ENCODE measurements around the gene ABCC11.
A peak's percentile ranks its signal among the peaks of the same experiment; 100 is the strongest.

ABCC11 gene

DNA sequence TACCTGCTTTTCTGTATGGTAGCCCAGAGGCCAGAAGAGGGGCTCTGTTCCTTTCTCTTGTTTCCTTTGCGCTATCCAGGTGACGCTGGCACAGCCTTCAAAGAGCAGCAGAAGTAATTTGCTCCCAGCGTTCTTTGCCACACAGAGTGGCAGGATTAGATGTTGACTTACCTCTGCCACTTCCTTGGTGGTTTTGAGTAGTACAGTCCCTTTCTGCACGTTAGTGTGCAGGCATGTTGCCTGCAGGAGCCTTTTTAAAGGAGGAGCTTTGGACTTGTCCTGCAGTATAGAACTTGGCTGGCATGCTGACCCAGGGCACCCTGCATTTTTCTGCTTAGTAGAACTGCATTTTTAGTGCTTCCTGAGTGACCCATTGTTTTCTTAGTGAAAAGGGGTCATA, at the start of gene ABCC11:
ABCC11 (minus strand) TSS at position 229 of the 400 bp plus-strand sequence. CDS start 15,618 bp downstream, outside the sequence.
- FAIRE-seq = no peak

DNA sequence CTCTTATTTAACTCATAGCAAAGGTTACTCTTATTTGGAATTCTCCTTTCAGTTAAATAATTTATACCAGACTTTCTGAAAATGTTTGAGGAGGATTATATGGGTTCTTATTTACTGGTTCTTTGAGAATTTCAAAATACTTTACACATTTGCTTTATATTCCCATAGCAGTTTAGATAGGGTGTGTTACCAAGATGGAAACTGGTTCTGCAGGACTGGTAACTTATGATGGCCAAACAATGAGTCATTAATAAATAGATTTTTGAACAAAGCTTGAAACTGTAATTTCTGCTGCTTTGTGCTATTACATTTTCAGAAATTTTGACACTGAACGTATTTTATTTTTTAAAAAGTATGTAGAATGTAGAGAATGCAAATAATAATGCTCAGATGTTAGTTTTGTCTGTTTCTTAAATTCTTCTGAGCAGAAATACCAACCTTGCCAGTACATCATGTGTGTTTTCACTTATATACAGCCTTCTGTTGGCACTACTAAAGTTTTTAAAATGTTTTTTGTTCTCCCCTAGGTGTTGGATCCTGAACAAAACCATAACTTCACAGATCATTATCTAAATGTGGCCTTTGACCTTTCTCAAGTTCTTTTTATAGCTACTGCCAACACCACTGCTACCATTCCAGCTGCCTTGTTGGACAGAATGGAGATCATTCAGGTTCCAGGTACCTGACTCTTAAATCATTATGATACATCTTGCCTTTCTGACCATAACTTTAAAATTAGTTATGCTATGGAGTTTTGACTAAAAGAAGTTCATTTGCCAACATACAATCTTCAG, 48.3 kb upstream of the ABCC11 start:
- no peak for FAIRE-seq

DNA sequence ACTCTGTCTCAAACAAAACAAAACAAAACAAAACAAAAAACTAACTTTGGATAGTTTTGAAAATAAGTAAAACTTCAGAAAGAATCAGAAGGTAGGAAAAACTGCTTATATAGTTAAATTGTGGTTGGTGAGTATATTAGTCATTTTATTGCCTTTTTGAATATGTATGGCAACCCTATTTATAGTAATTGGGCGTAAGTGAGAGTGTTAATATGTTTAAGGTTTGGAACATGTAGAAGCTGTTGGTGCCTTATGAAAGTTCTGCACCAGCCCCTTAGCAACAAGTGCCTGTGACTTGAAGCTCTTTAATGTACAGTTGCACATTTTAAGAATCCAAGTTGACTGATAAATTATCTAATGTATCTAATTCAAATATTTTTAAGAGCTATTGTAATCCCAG, 47.4 kb upstream of the ABCC11 start:
- no peak for FAIRE-seq

DNA sequence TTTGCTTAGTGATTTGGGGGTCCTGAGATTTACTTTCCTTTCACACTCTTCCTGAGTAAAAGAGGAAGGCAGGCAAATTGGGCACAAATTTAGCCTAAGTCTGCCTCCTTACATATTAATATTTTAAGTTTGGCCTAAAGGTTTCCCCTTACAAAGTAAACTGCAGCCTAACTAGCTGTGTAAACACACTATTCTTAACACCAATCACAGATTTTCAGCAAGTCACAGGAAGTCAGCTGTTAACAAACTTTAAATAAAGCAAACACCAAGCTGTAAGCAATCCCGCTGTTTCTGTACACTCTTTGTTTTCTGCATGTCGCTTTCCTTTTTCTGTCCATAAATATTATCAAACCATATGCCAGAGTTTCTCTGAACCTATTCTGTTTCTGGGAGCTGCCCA, 45.1 kb upstream of the ABCC11 start:
- FAIRE-seq = no peak

DNA sequence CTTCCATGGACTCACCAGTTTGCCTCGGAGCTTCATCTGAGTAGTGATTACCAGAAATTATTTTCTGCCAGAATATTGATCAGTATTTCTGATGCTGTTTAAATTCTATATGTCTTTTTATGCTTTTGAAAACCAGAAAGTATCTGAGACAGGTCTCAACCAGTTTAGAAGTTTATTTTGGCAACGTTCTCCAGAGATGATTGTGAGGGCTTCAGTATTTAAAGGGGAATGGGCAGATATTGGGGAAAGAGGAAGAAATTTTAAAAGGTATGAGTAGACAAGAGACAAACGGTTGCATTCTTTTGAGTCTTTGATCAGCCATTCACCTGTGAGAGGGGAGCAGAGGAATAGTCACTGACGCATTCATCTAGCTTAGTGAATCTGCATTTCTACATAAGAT, 44.4 kb upstream of the ABCC11 start:
- no peak for FAIRE-seq

DNA sequence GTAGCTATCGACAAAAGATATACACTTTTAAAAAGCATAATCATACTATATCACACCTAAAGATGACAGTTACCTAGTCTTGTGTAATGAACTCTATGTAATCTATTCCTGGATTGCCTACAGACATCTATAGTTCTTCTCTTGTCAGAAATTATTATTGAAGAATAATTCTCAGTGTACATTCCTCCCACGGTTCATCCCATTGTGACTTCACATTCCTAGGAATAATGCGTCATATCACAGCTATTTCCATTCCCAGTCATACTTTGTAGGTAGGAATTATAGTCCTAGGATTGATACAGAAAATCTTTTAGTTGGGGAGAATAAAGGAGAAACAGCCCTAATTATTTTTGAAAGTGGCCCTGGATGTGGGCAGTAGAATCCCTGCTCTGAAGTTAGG, 44.0 kb upstream of the ABCC11 start:
- FAIRE-seq = no peak

DNA sequence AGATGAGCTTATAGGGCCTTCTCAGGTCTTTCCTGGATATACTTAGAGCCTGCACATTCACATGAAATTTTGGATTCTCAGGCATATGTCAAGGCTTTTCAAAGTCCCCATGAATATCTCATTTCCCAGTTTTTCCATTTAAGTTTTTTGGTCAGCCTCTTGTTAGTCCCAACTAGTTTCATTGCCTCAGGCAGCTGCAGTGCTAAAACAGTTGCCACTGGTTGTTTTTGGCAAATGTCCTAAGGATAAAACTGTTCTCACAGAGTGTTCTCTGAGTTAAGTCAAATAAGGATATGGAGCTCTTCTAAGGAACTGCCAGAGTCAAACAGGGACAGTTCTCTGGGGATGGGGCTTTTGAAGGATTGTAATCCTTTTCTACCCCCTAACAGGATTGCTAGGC, 39.9 kb upstream of the ABCC11 start:
- FAIRE-seq = no peak

DNA sequence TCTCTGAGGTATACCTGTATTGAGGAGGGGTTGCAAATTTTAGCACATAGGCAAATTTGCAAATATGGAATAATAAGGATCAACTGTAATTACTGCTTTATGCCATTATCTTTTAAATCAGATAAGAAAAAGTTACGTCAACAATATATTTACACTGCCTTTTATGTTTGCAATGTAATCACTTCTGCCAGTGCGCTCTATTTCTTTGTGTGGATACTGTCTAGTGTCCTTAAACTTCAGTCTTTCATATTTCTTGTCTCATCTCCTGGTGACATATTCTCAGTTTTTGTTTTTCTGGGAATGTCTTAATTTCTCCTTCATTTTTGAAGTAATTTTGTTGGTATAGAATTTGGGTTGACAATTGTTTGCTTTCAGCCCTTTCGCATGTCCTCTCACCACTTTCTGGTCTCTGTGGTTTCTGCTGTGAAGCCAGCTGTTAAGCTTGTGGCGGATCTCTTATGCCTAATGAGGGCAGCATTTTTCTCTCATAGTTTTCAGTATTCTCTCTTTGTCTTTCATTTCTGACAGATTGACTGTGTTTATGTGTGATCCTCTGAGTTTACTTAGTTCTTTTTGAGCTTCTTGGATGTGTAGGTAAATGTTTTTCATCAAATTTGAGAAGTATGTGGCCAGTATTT, 37.6 kb upstream of the ABCC11 start:
- no peak for FAIRE-seq

DNA sequence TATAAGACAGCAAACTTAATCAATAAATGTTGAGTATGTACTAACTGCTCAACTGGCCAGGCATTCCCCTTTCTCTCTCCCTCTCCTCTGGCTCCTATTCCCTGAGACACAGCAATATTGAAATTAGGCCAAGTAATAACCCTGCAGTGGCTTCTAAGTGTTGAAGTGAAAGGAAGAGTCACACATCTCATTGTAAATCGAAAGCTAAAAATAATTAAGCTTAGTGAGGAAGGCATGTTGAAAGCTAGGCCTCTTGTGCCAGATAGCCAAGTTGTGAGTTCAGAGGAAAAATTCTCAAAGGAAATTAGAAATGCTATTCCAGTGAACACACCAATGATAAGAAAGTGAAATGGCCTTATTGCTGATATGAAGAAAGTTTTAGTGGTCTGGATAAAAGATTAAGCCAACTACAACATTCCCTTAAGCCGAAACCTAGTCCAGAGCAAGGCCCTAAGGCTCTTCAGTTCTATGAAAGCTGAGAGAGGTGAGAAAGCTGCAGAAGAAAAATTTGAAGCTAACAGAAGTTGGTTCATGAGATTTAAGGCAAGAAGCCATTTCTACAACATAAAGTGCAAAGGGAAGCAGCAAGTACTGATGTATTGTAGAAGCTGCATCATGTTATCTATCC, 35.4 kb upstream of the ABCC11 start:
- no peak for FAIRE-seq

DNA sequence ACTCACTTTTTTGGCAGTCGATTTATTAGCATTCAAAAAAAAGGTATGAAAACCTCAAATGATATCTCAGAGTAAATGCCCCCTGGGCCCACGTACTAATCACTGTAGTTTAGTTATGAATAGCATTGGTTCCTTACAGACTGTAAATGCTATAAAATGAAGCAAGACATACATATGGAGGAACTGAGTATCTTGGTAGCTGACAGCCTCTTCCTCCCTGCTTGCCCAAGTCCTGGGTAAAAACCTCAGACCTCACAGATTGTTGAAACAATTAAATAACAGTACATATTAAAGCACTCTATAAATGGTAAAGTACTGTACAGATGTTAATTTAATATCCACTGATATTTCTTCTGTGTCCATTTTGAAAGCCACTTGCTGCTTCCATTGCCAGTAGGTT, 33.2 kb upstream of the ABCC11 start:
- no peak for FAIRE-seq

DNA sequence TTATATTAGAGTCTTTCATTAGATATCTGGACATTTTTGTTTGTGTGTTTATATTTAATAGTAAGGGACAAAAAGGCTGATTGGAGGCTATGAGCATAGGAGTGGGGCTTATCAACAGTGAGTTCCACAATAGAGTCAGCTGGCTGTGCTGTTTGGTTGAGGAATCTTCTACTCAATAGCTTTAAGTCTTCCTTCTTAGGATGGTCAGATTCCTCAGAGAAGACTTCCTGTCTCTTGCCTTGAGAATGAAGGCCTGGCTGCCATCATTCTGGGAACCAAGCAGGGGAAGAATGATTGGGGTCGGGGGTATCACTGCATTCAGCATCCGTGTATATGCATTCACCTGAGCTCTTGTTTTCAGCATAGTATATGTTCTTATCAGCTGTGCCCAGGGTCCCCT, 31.9 kb upstream of the ABCC11 start:
- FAIRE-seq = no peak

DNA sequence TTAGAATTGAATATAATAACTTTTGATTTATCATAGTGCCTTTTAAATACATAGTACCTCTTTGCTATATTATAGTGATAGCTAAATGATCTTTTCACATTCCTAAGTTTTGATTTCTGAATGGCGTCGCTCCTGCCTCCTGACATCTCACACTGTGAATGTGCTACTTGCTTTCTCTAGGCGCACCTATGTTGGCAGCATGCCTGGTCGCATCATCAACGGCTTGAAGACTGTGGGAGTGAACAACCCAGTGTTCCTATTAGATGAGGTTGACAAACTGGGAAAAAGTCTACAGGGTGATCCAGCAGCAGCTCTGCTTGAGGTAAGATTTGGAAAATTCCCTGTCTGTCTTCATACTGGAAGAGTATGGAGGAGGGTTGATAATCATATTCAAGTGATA, 29.8 kb upstream of the ABCC11 start:
- FAIRE-seq = no peak

DNA sequence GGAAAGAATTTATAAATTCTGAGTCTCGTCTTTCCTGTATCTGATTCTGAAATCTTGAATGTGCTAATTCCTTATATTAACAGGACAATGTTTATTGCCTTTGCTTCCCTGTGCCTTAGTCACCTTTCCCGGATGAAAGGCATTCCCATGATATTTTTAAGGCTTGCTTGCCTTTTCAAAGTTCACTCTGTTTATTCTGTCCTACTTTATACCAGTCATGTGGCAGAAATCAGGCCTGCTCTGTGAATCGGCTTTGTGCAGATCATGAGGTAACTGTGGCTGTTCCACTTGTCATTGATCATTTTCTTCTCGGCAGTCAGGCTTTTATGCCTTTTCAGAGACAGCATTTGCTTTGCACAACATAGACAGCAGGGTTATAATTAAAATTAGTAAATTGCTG, 28.8 kb upstream of the ABCC11 start:
- FAIRE-seq = no peak

DNA sequence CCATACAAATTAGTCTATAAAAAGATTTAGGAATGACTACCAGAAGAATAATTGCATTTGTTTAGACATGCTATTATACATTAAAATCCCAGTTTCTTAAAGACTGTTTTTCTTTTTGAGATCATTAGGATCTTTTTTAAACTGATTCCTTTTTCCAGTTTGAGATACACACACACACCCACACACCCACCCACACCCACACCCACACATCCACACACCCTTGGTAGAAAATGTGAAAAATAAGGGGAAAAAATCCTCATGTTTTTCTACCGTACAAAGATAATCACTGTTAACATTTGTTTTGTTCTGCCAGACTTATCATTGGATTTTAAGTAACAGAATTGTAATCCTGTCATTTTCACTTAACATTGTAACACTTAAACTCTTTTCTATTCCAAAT, 27.1 kb upstream of the ABCC11 start:
- no peak for FAIRE-seq

DNA sequence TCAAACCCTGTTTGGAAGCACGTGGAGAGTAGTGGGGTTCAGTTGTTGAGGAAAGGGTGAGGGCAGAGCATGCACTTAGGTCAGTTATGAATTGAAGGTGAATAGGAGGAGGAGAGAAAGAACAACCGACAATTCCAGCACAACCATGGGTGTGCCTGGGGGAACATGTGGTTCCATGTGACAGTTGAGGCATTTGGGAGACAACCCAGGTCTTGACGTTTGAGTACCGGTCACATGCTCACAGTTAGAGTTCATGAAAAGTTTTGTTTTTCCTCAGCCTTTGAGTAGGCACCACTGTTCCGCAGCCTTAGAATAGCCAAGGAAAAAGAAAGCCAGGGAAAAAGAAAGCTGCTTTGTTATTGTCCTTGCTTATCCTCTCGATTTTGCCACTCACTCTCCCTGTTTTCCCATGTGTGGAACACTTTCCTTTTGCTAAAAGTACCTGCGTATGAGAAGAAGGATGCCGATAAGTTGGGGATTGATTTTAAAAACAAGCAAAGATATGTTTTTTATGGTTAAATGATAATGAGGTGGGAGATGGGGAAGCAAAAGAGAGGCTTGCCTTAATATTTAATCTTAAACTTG, 25.6 kb upstream of the ABCC11 start:
- no peak for FAIRE-seq

DNA sequence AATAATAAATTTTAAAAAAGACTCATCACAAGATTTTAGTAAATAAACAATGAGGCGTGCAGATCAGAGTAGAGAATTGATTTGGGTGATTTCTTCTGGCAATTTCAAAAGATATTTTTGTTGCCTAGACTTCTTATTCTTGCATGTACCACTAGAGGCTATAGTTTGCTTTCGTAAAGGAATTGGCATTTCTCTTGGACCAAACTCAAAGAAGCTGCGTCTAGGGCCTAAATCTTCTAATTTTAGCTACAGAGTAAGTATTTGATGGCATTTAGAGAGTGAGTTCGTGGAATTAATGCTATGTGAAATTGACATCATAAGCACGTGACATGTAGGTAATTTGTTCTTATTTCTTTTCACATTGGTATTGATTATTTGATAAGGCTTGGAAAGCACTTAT, 24.4 kb upstream of the ABCC11 start:
- no peak for FAIRE-seq

DNA sequence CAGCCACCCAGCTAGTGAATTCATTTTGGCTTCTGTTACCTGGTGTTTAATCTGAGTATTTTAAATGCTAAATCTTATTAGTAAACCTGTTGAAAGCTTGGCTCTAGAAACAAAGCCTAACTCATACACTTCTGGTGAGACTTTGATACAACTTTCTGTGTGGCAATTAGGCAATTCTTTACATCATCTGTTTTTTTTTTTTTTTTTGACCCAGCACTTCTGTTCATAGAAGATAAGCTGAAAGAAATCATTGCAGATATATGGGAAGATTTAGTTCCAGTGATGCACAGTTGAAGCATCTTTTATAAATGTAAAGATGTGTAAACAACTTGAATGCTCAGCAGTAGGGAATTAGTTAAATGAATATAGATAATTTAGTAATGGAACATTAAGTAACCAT, 21.7 kb upstream of the ABCC11 start:
- FAIRE-seq = no peak

DNA sequence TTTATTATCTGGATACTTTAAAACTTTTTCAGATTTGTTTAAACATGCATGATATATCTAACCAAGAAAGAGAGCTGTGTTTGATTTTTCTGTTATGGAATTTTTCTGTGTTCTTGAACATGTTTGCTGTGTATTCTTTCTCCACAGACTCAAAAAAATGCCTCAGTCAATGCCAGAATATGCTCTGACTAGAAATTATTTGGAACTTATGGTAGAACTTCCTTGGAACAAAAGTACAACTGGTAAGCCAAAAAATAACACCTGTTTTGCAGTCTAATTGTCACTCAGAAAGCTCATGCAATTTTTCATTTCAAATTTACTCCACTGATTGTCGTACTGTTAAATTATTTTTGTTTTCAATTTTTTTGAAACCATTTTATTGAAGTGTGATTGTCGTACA, 15.3 kb upstream of the ABCC11 start:
- no peak for FAIRE-seq

DNA sequence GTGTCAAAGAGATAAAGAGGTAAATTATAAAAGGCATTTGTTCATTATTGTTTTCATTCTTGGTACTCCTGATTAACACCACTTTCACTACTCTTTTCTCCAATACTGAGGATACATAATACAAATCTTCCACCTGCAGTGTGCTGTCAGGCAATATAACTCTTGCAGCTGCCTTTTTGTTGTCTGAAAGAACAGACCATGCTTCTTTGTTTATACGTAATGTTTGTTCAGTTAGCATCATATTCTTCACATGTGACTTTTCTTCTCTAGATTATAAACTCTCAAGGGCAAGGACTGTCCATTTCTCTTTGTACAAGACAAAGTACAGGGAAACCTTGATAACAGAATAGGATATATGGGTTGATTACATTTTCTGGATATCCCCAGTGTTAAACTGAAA, 14.2 kb upstream of the ABCC11 start:
- no peak for FAIRE-seq

DNA sequence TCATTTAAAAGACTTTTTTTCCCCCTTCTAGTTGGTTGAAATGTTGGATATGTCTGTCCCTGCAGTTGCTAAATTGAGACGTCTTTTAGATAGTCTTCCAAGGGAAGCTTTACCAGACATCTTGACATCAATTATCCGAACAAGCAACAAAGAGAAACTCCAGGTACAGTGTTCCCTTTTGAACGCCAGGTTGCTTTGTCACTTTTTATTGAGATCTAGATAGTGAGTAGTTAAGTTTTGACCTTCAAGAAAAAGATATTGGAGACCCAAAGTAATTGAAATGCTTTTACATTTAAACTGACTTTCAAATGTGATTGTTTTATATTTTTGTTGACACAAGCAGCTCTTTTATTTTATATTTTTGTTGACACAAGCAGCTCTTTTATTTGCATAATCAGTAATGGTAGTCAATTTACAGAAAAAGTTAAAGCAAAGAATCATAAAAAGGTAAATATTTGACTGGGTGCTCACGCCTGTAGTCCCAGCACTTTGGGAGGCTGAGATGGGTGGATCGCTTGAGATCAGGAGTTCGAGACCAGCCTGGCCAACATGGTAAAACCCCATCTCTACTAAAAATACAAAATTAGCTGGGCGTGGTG, 9.3 kb upstream of the ABCC11 start:
- no peak for FAIRE-seq

DNA sequence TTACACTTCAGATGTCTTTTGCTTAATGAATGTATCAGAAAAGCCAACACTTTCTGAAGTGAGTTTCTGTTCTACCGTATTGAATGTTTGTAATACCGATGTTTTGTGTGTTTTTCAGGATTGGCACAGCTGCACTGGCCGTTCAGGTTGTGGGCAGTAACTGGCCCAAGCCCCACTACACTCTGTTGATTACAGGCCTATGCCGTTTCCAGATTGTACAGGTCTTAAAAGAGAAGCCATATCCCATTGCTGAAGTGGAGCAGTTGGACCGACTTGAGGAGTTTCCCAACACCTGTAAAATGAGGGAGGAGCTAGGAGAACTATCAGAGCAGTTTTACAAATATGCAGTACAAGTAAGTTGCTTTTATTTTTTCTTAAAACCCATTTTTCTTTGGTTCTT, 4.7 kb upstream of the ABCC11 start:
- no peak for FAIRE-seq

DNA sequence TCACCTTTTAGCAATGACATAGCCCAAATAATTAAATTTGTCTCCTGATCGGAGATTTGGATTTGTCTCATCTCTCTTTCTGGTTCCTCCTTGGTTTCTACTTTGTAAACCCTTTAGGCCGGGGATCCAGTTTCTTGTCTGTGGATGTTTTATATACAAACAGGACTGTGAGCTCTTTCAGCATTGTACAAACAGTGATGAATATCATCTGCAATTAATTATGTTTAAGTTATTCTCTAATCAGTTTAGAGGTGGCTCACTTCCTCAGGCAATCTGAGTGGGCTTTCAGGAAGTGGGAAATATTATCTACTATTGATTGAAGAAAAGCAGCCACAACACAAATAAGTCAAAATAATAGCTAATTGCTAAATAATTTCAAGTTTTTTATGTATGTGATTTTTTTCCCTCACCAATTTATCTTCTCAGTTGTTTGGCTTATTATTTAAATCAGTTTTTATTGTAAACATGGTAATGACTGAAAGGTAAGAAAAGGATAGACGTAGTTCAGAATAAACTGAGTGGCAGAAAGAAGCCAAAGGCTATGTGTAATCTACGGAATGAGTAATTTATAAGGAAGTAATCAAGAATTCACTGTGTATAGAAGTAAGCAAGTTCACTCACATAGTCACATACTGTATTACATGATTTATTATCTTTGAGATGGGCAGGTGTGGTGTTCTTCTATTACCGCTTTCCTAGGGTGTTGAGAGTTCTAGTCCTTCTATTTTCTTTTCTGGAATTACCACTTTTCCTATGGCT, 3.4 kb upstream of the ABCC11 start:
- FAIRE-seq = peak; percentile 31

DNA sequence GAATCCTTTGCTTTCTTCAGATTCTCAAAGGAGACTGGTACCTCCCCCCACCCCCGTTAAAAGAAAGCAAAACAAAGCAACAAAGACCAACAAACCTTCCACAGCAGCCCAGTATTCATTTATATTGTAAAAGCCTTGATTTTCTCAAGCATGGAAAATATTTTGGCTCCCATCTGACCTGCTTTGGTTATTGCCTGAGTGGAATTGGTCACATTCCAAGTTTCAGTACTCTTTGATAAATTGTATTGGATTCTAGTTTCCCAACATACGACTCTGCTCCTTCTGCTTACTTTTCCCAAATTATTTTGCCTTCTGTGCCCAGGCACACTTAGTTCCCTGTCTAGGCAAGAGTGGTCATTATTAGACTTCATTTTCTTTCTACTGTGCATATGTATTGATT, 1.3 kb downstream of the ABCC11 start:
- FAIRE-seq = no peak

Measured in G401.6 (cell line).